Measurements from ENCODE around the gene ZNF407.

DNA sequence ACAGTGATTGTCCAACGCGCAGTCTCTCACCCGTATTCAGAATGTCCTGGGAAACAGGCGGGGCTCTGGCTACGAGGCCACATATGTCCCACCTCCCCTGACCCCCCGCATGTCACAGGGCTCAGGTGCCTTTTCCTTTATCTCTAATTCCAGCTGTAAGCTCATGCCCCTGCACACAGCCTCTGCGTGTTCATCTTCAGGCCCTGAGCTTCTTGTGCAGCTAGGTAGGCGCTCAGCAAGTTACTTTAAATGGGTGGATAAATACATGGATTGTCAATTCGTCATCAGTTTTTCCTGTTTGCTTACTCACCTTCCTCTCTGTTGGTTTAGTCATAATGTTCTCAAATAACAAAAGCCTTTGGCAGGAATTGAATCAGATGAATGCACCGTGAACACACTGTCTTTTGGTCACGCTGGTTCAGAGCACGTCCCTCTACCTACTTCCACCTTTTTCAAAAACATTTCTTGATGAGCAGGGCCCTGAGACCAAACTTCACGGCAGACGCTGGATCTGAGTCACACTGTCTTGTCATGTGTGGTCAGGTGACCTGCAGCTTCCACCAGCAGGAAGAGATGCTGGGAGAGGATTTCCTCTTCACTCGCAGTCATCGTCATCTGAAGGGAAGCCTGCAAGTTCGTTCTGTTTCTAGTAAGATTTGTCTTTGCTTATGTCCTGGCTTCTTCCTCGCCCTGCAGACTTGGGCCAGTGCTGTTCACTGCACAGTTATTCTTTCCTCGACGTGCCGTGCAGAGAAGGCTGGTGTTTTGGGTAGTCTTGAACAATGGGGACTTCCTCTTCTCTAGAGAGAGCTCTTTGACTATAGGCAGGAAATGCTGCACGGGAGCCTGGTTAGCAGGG, 473.2 kb downstream of the ZNF407 start:
- TF ChIP-seq GATA2 (IDR thresholded peaks at IDR 0.05; ENCODE audit: low read depth, low read length) (no peak), GATA3 (IDR thresholded peaks at IDR 0.05; ENCODE audit: low read depth, low read length) (no peak)

All from SH-SY5Y (cell line).